Sigmoid colon (tissue), 4 donors: ENCODE measurements around the gene AKAP1.

ENCODE experiments used
- EP300 ChIP-seq, 4 donors: sonication (generic); formaldehyde crosslinking; IDR thresholded peaks; one replicate each; pipeline ENCODE4 v1.6.1; 2017; ENCODE audit warnings: antibody characterized with exemption in 4 of 4
- POLR2A ChIP-seq, 2 donors: fragments of 450-650 bp; IDR thresholded peaks; one replicate each; pipeline ENCODE4 v1.6.1; 2016; ENCODE audit warnings: antibody characterized with exemption in 2 of 2, mild to moderate bottlenecking in 2 of 2, moderate library complexity in 2 of 2
- POLR2AphosphoS5 ChIP-seq, 4 donors: sonication (generic); formaldehyde crosslinking; IDR thresholded peaks; one replicate each; pipeline ENCODE4 v1.6.1; 2017; ENCODE audit warnings: antibody characterized with exemption in 4 of 4
- TF ChIP-seq, protein P1 (sequence below), 4 experiments: fragments of 450-650 bp in 3 of 4; fragments of 200-600 bp in 1 of 4; IDR thresholded peaks; one replicate each; pipeline ENCODE4 v1.5.1; 2016 to 2019; ENCODE audit warnings: antibody characterized with exemption in 4 of 4, mild to moderate bottlenecking in 3 of 4, moderate library complexity in 2 of 4

DNA sequence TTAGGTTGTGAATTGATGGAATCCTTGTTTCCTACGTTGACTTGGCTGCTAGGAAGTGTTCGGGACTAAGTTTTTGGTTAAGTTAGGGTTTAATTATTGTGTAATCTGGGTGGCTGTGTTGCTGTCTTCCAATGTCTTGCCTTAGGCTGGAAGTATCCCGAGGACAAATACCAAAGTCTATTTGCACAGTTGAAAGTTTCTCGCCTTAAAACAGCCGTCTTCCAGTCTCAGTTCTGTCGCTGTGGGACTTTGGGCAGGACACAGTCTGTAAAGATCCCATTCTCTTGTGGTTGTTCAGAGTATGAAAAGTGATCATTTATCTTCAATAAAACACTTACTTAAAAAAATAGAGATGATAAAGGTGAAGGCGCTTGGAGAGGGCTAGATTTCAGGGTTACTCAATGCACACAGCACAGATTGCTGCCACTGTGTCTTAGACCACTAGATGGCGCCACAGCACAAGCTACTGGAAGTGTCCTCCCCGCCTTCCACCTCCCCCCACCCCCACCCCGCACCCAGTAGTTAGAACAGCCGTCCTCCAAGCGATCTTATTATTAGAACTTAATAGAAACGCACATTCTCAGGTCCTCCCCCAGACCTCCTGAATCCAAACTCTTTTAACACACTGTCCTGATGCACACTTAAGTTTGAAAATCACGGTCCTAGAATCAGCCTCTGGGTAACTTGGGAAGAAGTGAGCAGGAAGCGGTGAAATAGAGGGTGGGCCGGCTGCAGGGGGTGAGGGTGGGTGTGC is 45.8 kb downstream of the AKAP1 start:
- TF ChIP-seq, protein P1, sequence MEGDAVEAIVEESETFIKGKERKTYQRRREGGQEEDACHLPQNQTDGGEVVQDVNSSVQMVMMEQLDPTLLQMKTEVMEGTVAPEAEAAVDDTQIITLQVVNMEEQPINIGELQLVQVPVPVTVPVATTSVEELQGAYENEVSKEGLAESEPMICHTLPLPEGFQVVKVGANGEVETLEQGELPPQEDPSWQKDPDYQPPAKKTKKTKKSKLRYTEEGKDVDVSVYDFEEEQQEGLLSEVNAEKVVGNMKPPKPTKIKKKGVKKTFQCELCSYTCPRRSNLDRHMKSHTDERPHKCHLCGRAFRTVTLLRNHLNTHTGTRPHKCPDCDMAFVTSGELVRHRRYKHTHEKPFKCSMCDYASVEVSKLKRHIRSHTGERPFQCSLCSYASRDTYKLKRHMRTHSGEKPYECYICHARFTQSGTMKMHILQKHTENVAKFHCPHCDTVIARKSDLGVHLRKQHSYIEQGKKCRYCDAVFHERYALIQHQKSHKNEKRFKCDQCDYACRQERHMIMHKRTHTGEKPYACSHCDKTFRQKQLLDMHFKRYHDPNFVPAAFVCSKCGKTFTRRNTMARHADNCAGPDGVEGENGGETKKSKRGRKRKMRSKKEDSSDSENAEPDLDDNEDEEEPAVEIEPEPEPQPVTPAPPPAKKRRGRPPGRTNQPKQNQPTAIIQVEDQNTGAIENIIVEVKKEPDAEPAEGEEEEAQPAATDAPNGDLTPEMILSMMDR (IDR thresholded peaks at IDR 0.05), result peak; percentile 43 to 95 (median 54)
- TF ChIP-seq POLR2A (IDR thresholded peaks at IDR 0.05) (no peak), EP300 (IDR thresholded peaks at IDR 0.05) (no peak), POLR2AphosphoS5 (IDR thresholded peaks at IDR 0.05) (no peak)
